Heart left ventricle (tissue), 16 donors: ENCODE results near the gene CHIT1. TPM values are rescaled to one million over a fixed set of nuclear protein-coding genes. Genes with fewer than 3 reads are reported as not detected.

ENCODE experiments used
- ATAC-seq, 4 donors: fragments of 200-7000 bp; cut with Tn5 transposase; one replicate each; pipeline ENCODE4 v1.9.1; 2020 to 2022; ENCODE audit warnings: moderate library complexity in 4 of 4, mild to moderate bottlenecking in 3 of 4, moderate number of reproducible peaks in 1 of 4
- DNase-seq, 5 donors: peaks; one replicate each; pipeline ENCODE4 v3.0.0-alpha.2; 2020
- H3K27ac ChIP-seq, 12 donors: fragments of 200-600 bp; sonication (generic) in 4 of 12; one replicate each; pipeline versions ENCODE4 v1.5.0 to v1.8.0; 2016 to 2022; ENCODE audit warnings: mild to moderate bottlenecking in 2 of 12
- H3K27me3 ChIP-seq, 9 donors: fragments of 200-600 bp; sonication (generic) in 2 of 9; one replicate each; pipeline versions ENCODE4 v1.5.1 to v1.8.0; 2016 to 2022; ENCODE audit warnings: mild to moderate bottlenecking in 3 of 9
- H3K36me3 ChIP-seq, 9 donors: fragments of 200-600 bp; sonication (generic) in 2 of 9; one replicate each; pipeline versions ENCODE4 v1.5.0 to v1.8.0; 2018 to 2022; ENCODE audit warnings: mild to moderate bottlenecking in 2 of 9
- H3K4me1 ChIP-seq, 12 donors: fragments of 200-600 bp; sonication (generic) in 4 of 12; one replicate each; pipeline versions ENCODE4 v1.5.0 to v1.8.0; 2016 to 2022; ENCODE audit warnings: mild to moderate bottlenecking in 3 of 12
- H3K4me3 ChIP-seq, 12 donors: fragments of 200-600 bp; sonication (generic) in 4 of 12; one replicate each; pipeline versions ENCODE4 v1.5.0 to v1.8.0; 2017 to 2022; ENCODE audit warnings: mild to moderate bottlenecking in 9 of 12, moderate library complexity in 4 of 12
- H3K9me3 ChIP-seq, 12 donors: fragments of 200-600 bp; sonication (generic) in 4 of 12; one replicate each; pipeline versions ENCODE4 v1.5.0 to v1.8.0; 2016 to 2022; ENCODE audit warnings: mild to moderate bottlenecking in 1 of 12
- POLR2A ChIP-seq, 2 donors: fragments of 450-650 bp; IDR thresholded peaks; one replicate each; pipeline ENCODE4 v1.6.1; 2017; ENCODE audit warnings: antibody characterized with exemption in 2 of 2, mild to moderate bottlenecking in 2 of 2, moderate library complexity in 2 of 2
- WGBS, 4 donors: extraction: QIAGEN DNeasy Blood & Tissue Kit in 2 of 4; methylation state at CpG; one replicate each; pipeline versions ENCODE4 v1.1.5 to v1.1.7; 2013 to 2018; 5-methylcytosine and 5-hydroxymethylcytosine counted together
- intact Hi-C, 10 donors: fragments of 100-400 bp; cut with DNase I; formaldehyde crosslinking; loops; one replicate each; pipeline versions ENCODE4 v1.11.1 to v1.14.2; 2022
- polyA plus RNA-seq, 2 donors: library from polyadenylated mRNA; stranded (reverse); fragments of 200-250 nt; gene quantifications; one replicate each; pipeline ENCODE4 v1.2.3, GENCODE V29; 2013
- total RNA-seq, 9 donors: library from RNA; depleted of rRNA in 2 of 9; stranded (reverse); fragments of >200 nt in 2 of 9; fragmentation: NEBNext Ultra II Directional in 3 of 9; extraction: Animal tissue kit (Norgen Biotek cat#: 25700) in 3 of 9; gene quantifications; one replicate each; pipeline versions ENCODE4 v1.1.0 to v1.2.4, GENCODE V29; 2016 to 2023
- TF ChIP-seq, protein P1 (sequence below), 12 donors: fragments of 200-600 bp; sonication (generic) in 4 of 12; IDR thresholded peaks; one replicate each; pipeline versions ENCODE4 v1.5.0 to v1.8.0; 2018 to 2022; ENCODE audit warnings: antibody characterized with exemption in 12 of 12, mild to moderate bottlenecking in 5 of 12
- donor health status: ischemic (EF 13 %, LVEDD 7.1; RV severe dilation, severe dysfunction).
- donor health status: healthy with polysubstance abuse.
- donor health status: DM: no; HTN: yes; CAD: no.
- donor health status: DM: no; HTN: no; CAD: no.
- donor health status: ischemic (EF 25% LVEDD 6.9; RV normal size, moderate dysfunction).
- donor health status: ischemic (EF 25% LVEDD 5.7; RV mildly dilated, moderate dysfunction).
- donor health status: healthy.
- donor health status: DM: yes; HTN: yes; CAD: no.
- donor health status: ischemic (EF 35%, LVEDD 5.7; RV mildly dilated, moderate dysfunction).
- donor health status: nonischemic (EF 11% LVEDD 7.7; RV severe dilation, severe dysfunction).
- donor health status: DM: yes; HTN: yes; CAD: no.
- donor health status: PGD.
- donor health status: ischemic (EF 29% LVEDD 5.4; RV normal size, mild dysfunction).
- donor health status: nonischemic (EF 23%, LVEDD 6.1; RV moderate dilation, normal function).

Gene CHIT1
- total and polyA plus RNA-seq, 11 donors: 0.05 to 1.7 (median 0.22) TPM; not detected in 6

DNA sequence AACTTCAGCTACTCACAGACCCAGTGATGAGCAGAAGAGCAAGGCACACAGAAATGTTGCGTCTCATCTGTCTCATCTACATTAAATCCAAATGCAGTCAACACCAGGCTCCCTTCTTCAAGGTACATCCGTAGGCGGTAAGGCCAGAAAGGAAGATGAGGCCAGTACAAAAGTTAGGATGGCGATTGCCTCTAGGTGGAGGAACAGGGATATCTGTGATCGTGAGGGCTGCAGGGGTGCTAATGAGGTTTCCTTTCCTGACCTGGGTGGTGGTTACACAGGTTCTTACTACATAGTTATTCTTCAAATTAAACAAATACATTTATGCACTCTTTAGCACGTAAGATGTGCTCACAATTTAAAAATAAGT lies 52.5 kb downstream of the CHIT1 start:
- Histone ChIP-seq H3K4me3 (no peak overlapping the region), H3K4me1 (peaks cover 0 to 19% (median 0%) of the 10 kb centered on the region in 12 donors), H3K9me3 (no peaks in the 10 kb centered on the region), H3K36me3 (no peaks in the 10 kb centered on the region), H3K27ac (no peak overlapping the region), H3K27me3 (no peaks in the 10 kb centered on the region)
- TF ChIP-seq, protein P1, sequence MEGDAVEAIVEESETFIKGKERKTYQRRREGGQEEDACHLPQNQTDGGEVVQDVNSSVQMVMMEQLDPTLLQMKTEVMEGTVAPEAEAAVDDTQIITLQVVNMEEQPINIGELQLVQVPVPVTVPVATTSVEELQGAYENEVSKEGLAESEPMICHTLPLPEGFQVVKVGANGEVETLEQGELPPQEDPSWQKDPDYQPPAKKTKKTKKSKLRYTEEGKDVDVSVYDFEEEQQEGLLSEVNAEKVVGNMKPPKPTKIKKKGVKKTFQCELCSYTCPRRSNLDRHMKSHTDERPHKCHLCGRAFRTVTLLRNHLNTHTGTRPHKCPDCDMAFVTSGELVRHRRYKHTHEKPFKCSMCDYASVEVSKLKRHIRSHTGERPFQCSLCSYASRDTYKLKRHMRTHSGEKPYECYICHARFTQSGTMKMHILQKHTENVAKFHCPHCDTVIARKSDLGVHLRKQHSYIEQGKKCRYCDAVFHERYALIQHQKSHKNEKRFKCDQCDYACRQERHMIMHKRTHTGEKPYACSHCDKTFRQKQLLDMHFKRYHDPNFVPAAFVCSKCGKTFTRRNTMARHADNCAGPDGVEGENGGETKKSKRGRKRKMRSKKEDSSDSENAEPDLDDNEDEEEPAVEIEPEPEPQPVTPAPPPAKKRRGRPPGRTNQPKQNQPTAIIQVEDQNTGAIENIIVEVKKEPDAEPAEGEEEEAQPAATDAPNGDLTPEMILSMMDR (IDR thresholded peaks at IDR 0.05): no peak
- TF ChIP-seq POLR2A (IDR thresholded peaks at IDR 0.05): no peak
- ATAC-seq (no peak), DNase-seq (no peak)
- WGBS, 4 donors: 90 to 96% (median 90%) methylated on average over 6 of the region's 6 CpGs
- intact Hi-C loops: no loop called here

DNA sequence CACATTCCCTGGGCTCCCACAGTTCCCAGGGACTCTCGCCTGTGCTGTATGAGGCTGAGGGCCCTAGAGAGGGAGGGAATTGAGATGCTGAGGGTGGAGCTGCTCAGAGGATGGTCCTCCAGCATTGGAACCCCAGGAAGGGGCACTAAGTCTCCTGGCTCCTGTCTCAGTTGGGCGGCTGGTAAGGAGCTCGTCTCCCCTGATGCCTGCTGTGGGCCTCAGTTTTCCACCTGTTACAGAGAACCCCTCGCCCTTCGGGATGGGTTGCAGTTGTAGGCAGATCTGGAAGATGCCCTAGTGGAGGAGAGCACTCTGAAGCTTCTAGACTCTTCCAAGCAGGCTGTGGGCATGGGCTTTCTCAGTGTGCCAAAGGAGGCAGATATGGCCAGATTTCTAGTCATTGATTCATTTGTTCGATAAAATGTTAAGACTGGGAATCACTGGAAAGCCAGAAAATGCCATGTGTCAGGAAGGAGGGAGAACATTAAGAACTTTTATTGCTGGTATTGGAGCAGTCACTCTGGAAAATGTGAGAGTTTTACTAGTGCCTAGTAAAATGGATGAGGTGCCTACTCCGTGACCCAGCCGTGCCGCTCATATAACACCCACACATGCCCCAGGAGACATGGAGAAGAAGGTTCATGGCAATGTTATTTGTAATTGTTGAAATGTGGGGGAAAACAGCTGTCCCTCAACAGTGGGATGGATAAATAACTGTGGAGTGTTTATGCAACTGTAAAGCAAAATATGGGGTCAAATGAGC lies 53.0 kb downstream of the CHIT1 start:
- peak in 1 of 5 donors; percentile 38 for DNase-seq
- Histone ChIP-seq H3K36me3 (no peaks in the 10 kb centered on the region), H3K9me3 (no peaks in the 10 kb centered on the region), H3K4me1 (peaks cover 0 to 19% (median 0%) of the 10 kb centered on the region in 12 donors), H3K27ac (no peak overlapping the region), H3K4me3 (no peak overlapping the region), H3K27me3 (no peaks in the 10 kb centered on the region)
- 86 to 97% (median 93%) methylated on average over 9 of the region's 9 CpGs for WGBS, 4 donors
- no peak for TF ChIP-seq POLR2A (IDR thresholded peaks at IDR 0.05)
- TF ChIP-seq, protein P1 (IDR thresholded peaks at IDR 0.05): no peak
- no peak for ATAC-seq
- intact Hi-C loops: no loop called here

DNA sequence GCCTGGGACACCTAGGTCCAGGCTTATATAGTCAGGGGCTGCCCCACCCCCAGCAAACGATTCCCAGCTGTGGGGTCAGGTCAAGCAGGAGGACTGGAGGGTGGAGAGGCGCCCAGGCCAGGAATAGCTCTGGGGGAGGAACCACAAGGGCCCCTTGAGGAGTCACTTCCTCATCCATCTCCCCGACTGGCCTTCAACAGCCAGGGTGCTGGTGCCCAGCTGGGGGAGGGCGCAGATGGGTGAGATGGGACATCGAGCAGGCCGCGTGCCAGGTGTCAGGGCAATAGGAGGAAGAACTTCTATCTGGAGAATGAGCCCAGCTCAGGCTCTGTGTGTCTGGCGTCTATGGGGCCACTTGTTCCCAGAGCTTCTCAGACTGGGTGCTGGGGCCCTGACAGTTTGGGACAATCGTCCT lies 53.6 kb downstream of the CHIT1 start:
- peaks cover 0 to 19% (median 0%) of the 10 kb centered on the region in 12 donors for H3K4me1 ChIP-seq
- intact Hi-C loops: no loop called here
- WGBS, 4 donors: 56 to 75% (median 64%) methylated on average over 6 to 9 of the region's 9 CpGs
- H3K9me3 ChIP-seq: no peaks in the 10 kb centered on the region
- H3K27ac ChIP-seq: no peak overlapping the region
- DNase-seq (peak in 4 of 5 donors; percentile 34 to 78 (median 46)), ATAC-seq (peak in 3 of 4 donors; percentile 34 to 52 (median 47))
- H3K4me3 ChIP-seq: no peak overlapping the region
- TF ChIP-seq, protein P1 (IDR thresholded peaks at IDR 0.05): no peak
- TF ChIP-seq POLR2A (IDR thresholded peaks at IDR 0.05): no peak
- no peaks in the 10 kb centered on the region for H3K27me3 ChIP-seq
- H3K36me3 ChIP-seq: no peaks in the 10 kb centered on the region

GRCh38 chr1:203175237-203175826 lies 54.1 kb downstream of the CHIT1 start, which contains the start of gene MYBPH:
Gene MYBPH, minus strand, starts transcription at chr1:203175826. Its CDS starts 71 bp downstream, at chr1:203175755.
- DNase-seq (peak in 1 of 5 donors; percentile 45), ATAC-seq (no peak)
- no peak within 1 kb of the TSS for H3K27ac ChIP-seq
- TF ChIP-seq POLR2A (IDR thresholded peaks at IDR 0.05): no peak
- TF ChIP-seq, protein P1 (IDR thresholded peaks at IDR 0.05): no peak
- H3K4me3 ChIP-seq: no peak within 1 kb of the TSS
- H3K36me3 ChIP-seq: no peaks in the 10 kb centered on the region
- H3K4me1 ChIP-seq: peaks cover 0 to 19% (median 0%) of the 10 kb centered on the region in 12 donors
- intact Hi-C loops: no loop called here
- H3K27me3 ChIP-seq: no peaks in the 10 kb centered on the region
- 14 to 83% (median 73%) methylated on average over 1 to 5 of the region's 5 CpGs for WGBS, 4 donors
- no peaks in the 10 kb centered on the region for H3K9me3 ChIP-seq
